Ovary (tissue), 3 donors: ENCODE results near the gene PLEKHN1.

Experiments used
- EP300 ChIP-seq: sonication (generic); formaldehyde crosslinking; IDR thresholded peaks from one replicate; pipeline ENCODE4 v1.6.1; 2017; ENCODE audit warnings: antibody characterized with exemption
- POLR2A ChIP-seq: fragments of 450-650 bp; IDR thresholded peaks from one replicate; pipeline ENCODE4 v1.6.1; 2017; ENCODE audit warnings: antibody characterized with exemption, mild to moderate bottlenecking, moderate library complexity
- TF ChIP-seq, protein P1 (sequence below), 3 donors: fragments of 450-650 bp in 2 of 3; fragments of 200-600 bp in 1 of 3; IDR thresholded peaks; one replicate each; pipeline versions ENCODE4 v1.5.1 to v1.8.0; 2016 to 2022; ENCODE audit warnings: antibody characterized with exemption in 3 of 3, mild to moderate bottlenecking in 1 of 3
- donor health status: DM: no; HTN: no; CAD: no.

DNA sequence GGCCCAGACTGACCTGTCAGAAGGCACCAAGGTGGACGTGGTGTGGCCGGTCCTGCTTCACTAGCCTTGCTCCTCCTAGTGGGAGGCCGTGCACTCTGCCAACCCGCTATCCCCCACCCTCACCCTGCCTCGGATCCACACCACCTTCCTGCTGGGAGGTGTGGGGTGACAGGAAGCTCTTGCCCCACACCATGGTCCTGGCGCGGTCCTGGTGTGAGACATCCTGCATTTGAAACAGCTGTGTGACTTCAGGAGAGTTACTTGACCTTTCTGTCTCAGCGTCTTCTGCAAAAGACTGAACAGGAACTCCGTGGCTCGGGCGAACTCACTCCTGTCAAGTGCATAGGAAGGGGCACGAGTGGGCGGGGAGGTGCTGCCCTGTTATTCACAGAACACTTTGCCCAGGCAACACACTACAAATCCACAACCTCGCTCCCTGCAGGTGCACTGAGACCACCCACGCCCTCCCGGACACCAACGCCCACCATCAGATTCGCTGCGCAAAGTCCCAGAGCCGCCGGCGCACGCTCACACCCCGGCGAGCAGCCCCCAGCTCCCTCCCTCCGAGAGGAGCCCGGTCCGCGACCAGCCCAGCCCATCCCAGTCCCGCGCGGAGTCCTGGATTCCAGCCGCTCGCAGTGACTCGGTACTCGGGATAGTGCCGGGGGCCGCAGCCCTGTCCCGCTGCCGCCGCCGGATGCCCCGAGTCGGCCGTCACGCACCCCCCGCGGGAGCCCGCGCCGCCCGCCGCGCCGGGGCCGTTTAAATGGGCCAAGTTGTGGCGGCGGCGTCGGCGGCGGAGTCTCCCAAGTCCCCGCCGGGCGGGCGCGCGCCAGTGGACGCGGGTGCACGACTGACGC lies 42.9 kb upstream of the PLEKHN1 start, which contains the start of gene SAMD11:
- TF ChIP-seq, protein P1, sequence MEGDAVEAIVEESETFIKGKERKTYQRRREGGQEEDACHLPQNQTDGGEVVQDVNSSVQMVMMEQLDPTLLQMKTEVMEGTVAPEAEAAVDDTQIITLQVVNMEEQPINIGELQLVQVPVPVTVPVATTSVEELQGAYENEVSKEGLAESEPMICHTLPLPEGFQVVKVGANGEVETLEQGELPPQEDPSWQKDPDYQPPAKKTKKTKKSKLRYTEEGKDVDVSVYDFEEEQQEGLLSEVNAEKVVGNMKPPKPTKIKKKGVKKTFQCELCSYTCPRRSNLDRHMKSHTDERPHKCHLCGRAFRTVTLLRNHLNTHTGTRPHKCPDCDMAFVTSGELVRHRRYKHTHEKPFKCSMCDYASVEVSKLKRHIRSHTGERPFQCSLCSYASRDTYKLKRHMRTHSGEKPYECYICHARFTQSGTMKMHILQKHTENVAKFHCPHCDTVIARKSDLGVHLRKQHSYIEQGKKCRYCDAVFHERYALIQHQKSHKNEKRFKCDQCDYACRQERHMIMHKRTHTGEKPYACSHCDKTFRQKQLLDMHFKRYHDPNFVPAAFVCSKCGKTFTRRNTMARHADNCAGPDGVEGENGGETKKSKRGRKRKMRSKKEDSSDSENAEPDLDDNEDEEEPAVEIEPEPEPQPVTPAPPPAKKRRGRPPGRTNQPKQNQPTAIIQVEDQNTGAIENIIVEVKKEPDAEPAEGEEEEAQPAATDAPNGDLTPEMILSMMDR (IDR thresholded peaks at IDR 0.05) = no peak
- TF ChIP-seq POLR2A (no peak), EP300 (no peak)
